SK-N-SH treated with all-trans-retinoic acid at 6 μM for 48 hours (cell line): ENCODE measurements around the gene STXBP3.

Experiments
- ATAC-seq: fragments of 200-7000 bp; cut with Tn5 transposase; 3 replicates; pipeline ENCODE4 v1.9.1; 2020; ENCODE audit warnings: mild to moderate bottlenecking, moderate library complexity
- ARNTL ChIP-seq: fragments of 450-650 bp; formaldehyde crosslinking; IDR thresholded peaks from 2 replicates; pipeline ENCODE4 v1.5.0; 2020; ENCODE audit warnings: low read depth, mild to moderate bottlenecking, moderate library complexity, borderline replicate concordance
- BACH2 ChIP-seq: fragments of 250-450 bp; sonication (Bioruptor Pico); IDR thresholded peaks from 2 replicates; pipeline ENCODE4 v1.9.0; 2021; ENCODE audit warnings: mild to moderate bottlenecking, borderline replicate concordance
- CREB5 ChIP-seq: fragments of 250-450 bp; sonication (Bioruptor Pico); IDR thresholded peaks from 2 replicates; pipeline ENCODE4 v1.5.1; 2020; ENCODE audit warnings: low read depth, mild to moderate bottlenecking, moderate library complexity
- CSDC2 ChIP-seq: fragments of 250-450 bp; sonication (Bioruptor Pico); IDR thresholded peaks from 2 replicates; pipeline ENCODE4 v1.5.0; 2020; ENCODE audit warnings: mild to moderate bottlenecking, moderate library complexity
- CSRNP3 ChIP-seq: fragments of 250-450 bp; sonication (Bioruptor Pico); IDR thresholded peaks from 2 replicates; pipeline ENCODE4 v1.5.1; 2021; ENCODE audit warnings: mild to moderate bottlenecking, moderate library complexity
- ESRRG ChIP-seq: fragments of 250-450 bp; sonication (Bioruptor Pico); IDR thresholded peaks from 2 replicates; pipeline ENCODE4 v1.6.1; 2021; ENCODE audit warnings: mild to moderate bottlenecking
- GLIS3 ChIP-seq: fragments of 250-450 bp; sonication (Bioruptor Pico); IDR thresholded peaks from 2 replicates; pipeline ENCODE4 v1.5.0; 2020; ENCODE audit warnings: mild to moderate bottlenecking, moderate library complexity
- ISL1 ChIP-seq: fragments of 250-450 bp; sonication (Bioruptor Pico); IDR thresholded peaks from 2 replicates; pipeline ENCODE4 v2.1.2; 2022; ENCODE audit warnings: mild to moderate bottlenecking, moderate library complexity
- PATZ1 ChIP-seq: fragments of 250-450 bp; sonication (Bioruptor Pico); IDR thresholded peaks from 2 replicates; pipeline ENCODE4 v1.8.0; 2020; ENCODE audit warnings: mild to moderate bottlenecking, moderate library complexity, borderline replicate concordance
- POU6F1 ChIP-seq: fragments of 250-450 bp; sonication (Bioruptor Pico); IDR thresholded peaks from 2 replicates; pipeline ENCODE4 v1.8.0; 2021; ENCODE audit warnings: low read depth, mild to moderate bottlenecking, moderate library complexity, borderline replicate concordance
- PPARA ChIP-seq: fragments of 250-450 bp; sonication (Bioruptor Pico); IDR thresholded peaks from 2 replicates; pipeline ENCODE4 v1.5.0; 2020; ENCODE audit warnings: mild to moderate bottlenecking, borderline replicate concordance
- TCF4 ChIP-seq: fragments of 250-450 bp; sonication (Bioruptor Pico); IDR thresholded peaks from 2 replicates; pipeline ENCODE4 v1.8.0; 2021; ENCODE audit warnings: mild to moderate bottlenecking, moderate library complexity, borderline replicate concordance
- TOX ChIP-seq: fragments of 250-450 bp; sonication (Bioruptor Pico); IDR thresholded peaks from 2 replicates; pipeline ENCODE4 v1.8.0; 2021; ENCODE audit warnings: mild to moderate bottlenecking, moderate library complexity, borderline replicate concordance
- ZC3H10 ChIP-seq: fragments of 250-450 bp; sonication (Bioruptor Pico); IDR thresholded peaks from 2 replicates; pipeline ENCODE4 v1.5.1; 2021; ENCODE audit warnings: mild to moderate bottlenecking, moderate library complexity
- ZFP3 ChIP-seq: fragments of 250-450 bp; sonication (Bioruptor Pico); IDR thresholded peaks from 2 replicates; pipeline ENCODE4 v1.5.0; 2020; ENCODE audit warnings: mild to moderate bottlenecking, moderate library complexity
- ZFP30 ChIP-seq: fragments of 450-650 bp; formaldehyde crosslinking; IDR thresholded peaks from 2 replicates; pipeline ENCODE4 v1.5.0; 2022; ENCODE audit warnings: mild to moderate bottlenecking, moderate library complexity
- ZNF565 ChIP-seq: fragments of 450-650 bp; formaldehyde crosslinking; conservative IDR thresholded peaks from 2 replicates; pipeline ENCODE4 v1.5.0; 2020; ENCODE audit warnings: low read depth, mild to moderate bottlenecking, moderate library complexity
- ZNF70 ChIP-seq: fragments of 450-650 bp; formaldehyde crosslinking; IDR thresholded peaks from 2 replicates; pipeline ENCODE4 v1.5.0; 2020; ENCODE audit warnings: mild to moderate bottlenecking, moderate library complexity
- ZNF8 ChIP-seq: fragments of 450-650 bp; formaldehyde crosslinking; IDR thresholded peaks from 2 replicates; pipeline ENCODE4 v1.5.0; 2020; ENCODE audit warnings: mild to moderate bottlenecking, moderate library complexity
- TF ChIP-seq, protein P1 (sequence below): fragments of 250-450 bp; sonication (Bioruptor Pico); IDR thresholded peaks from 2 replicates; pipeline ENCODE4 v1.5.0; 2020; ENCODE audit warnings: mild to moderate bottlenecking, moderate library complexity

Gene STXBP3

DNA sequence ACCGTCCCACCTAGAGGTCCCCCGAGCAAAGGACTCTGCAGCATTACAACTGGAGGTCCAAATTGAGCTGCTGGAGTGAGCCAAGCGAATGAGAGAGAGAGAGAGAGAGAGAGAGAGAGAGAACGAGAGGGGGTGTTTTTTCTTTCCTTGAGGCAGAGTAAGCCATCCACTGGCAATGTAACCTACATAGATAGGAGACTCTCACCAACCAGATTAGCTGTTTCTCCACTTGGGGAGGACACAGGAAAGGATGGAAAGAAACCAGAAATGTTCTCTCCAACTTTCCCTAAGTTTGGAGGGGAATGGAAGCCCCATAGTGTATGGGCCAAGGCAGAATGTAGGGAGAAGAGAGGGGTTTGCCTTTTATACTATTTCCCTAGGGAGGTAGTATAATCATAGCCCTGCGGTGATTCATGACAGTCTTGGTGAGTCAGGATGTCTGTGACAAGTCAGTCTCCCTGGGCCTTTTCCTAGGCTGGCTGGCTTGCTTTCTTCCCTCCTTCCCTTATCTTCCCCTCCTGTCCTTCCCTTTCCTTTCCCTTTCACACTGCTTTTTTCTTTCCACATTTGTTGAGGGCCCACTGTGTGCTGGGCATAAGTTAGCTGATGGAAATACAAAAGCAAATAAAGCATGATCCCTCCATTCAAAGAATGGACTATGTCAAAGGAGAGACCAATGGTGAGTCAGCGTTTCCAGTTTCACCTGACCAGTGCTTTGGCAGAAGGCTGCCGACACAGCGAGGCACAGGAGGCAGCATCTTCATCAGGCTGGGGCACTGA lies 26.6 kb upstream of the STXBP3 start:
- peak; percentile 94 for ATAC-seq
- no peak for TF ChIP-seq TOX (CRISPR knock-in tag)
- TF ChIP-seq GLIS3 (CRISPR knock-in tag), result no peak
- TF ChIP-seq TCF4 (CRISPR knock-in tag), result no peak
- no peak for TF ChIP-seq CSDC2
- no peak for TF ChIP-seq ZNF8 (CRISPR knock-in tag)
- no peak for TF ChIP-seq ZFP3 (CRISPR knock-in tag)
- no peak for TF ChIP-seq CREB5 (CRISPR knock-in tag)
- no peak for TF ChIP-seq BACH2 (CRISPR knock-in tag)
- TF ChIP-seq POU6F1 (CRISPR knock-in tag), result no peak
- TF ChIP-seq ISL1 (CRISPR knock-in tag), result no peak
- no peak for TF ChIP-seq ZNF70
- TF ChIP-seq PPARA, result no peak
- no peak for TF ChIP-seq CSRNP3 (CRISPR knock-in tag)
- no peak for TF ChIP-seq ESRRG (CRISPR knock-in tag)
- TF ChIP-seq, protein P1, sequence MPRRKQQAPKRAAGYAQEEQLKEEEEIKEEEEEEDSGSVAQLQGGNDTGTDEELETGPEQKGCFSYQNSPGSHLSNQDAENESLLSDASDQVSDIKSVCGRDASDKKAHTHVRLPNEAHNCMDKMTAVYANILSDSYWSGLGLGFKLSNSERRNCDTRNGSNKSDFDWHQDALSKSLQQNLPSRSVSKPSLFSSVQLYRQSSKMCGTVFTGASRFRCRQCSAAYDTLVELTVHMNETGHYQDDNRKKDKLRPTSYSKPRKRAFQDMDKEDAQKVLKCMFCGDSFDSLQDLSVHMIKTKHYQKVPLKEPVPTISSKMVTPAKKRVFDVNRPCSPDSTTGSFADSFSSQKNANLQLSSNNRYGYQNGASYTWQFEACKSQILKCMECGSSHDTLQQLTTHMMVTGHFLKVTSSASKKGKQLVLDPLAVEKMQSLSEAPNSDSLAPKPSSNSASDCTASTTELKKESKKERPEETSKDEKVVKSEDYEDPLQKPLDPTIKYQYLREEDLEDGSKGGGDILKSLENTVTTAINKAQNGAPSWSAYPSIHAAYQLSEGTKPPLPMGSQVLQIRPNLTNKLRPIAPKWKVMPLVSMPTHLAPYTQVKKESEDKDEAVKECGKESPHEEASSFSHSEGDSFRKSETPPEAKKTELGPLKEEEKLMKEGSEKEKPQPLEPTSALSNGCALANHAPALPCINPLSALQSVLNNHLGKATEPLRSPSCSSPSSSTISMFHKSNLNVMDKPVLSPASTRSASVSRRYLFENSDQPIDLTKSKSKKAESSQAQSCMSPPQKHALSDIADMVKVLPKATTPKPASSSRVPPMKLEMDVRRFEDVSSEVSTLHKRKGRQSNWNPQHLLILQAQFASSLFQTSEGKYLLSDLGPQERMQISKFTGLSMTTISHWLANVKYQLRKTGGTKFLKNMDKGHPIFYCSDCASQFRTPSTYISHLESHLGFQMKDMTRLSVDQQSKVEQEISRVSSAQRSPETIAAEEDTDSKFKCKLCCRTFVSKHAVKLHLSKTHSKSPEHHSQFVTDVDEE (CRISPR knock-in tag), result no peak
- TF ChIP-seq ZC3H10 (CRISPR knock-in tag), result no peak
- TF ChIP-seq PATZ1 (CRISPR knock-in tag), result no peak

- ATAC-seq, result no peak
- TF ChIP-seq PATZ1 (CRISPR knock-in tag) (no peak), TOX (CRISPR knock-in tag) (no peak), POU6F1 (CRISPR knock-in tag) (no peak), CSRNP3 (CRISPR knock-in tag) (no peak), ZFP30 (no peak), PPARA (no peak), CSDC2 (no peak), ZNF565 (CRISPR knock-in tag) (no peak), ARNTL (CRISPR knock-in tag) (no peak), ZC3H10 (CRISPR knock-in tag) (no peak), ISL1 (CRISPR knock-in tag) (no peak), CREB5 (CRISPR knock-in tag) (no peak), ESRRG (CRISPR knock-in tag) (no peak)
Measured at GRCh38 chr1:108722292-108722691, 24.2 kb upstream of the STXBP3 start.
